ENCODE measurements around the gene DOCK8.

Gene DOCK8

GRCh38 chr9:346111-346571 lies 131.5 kb downstream of the DOCK8 start:
- no peak overlapping the region for H3K4me3 ChIP-seq (ENCODE audit: control insufficient read depth, low read depth, low read length)
- no peak for DNase-seq (ENCODE audit: low read depth)
- TF ChIP-seq CTCF (IDR thresholded peaks at IDR 0.05; ENCODE audit: control insufficient read depth, insufficient read depth, low read depth, low read length, missing control alignments), result no peak

- peak; percentile 8 for DNase-seq (ENCODE audit: low read depth)
- no peak overlapping the region for H3K4me3 ChIP-seq (ENCODE audit: control insufficient read depth, low read depth, low read length)
- TF ChIP-seq CTCF (IDR thresholded peaks at IDR 0.05; ENCODE audit: control insufficient read depth, insufficient read depth, low read depth, low read length, missing control alignments), result peak; percentile 61
Observed at GRCh38 chr9:347667-348292, 133.1 kb downstream of the DOCK8 start.

- TF ChIP-seq CTCF (IDR thresholded peaks at IDR 0.05; ENCODE audit: control insufficient read depth, insufficient read depth, low read depth, low read length, missing control alignments), result no peak
- DNase-seq (ENCODE audit: low read depth), result no peak
- H3K4me3 ChIP-seq (ENCODE audit: control insufficient read depth, low read depth, low read length), result no peak overlapping the region
Observed at GRCh38 chr9:350384-350783, 135.7 kb downstream of the DOCK8 start.

- no peak overlapping the region for H3K4me3 ChIP-seq (ENCODE audit: control insufficient read depth, low read depth, low read length)
- no peak for TF ChIP-seq CTCF (IDR thresholded peaks at IDR 0.05; ENCODE audit: control insufficient read depth, insufficient read depth, low read depth, low read length, missing control alignments)
- DNase-seq (ENCODE audit: low read depth), result no peak
Observed at GRCh38 chr9:351916-352315, 137.3 kb downstream of the DOCK8 start.

- no peak for DNase-seq (ENCODE audit: low read depth)
Observed at GRCh38 chr9:353077-353476, 138.4 kb downstream of the DOCK8 start.

GRCh38 chr9:354453-354852 lies 139.8 kb downstream of the DOCK8 start:
- no peak overlapping the region for H3K4me3 ChIP-seq (ENCODE audit: control insufficient read depth, low read depth, low read length)
- DNase-seq (ENCODE audit: low read depth), result no peak
- no peak for TF ChIP-seq CTCF (IDR thresholded peaks at IDR 0.05; ENCODE audit: control insufficient read depth, insufficient read depth, low read depth, low read length, missing control alignments)

More at GRCh38 chr9:353077-353476, 138.4 kb downstream of the DOCK8 start:
- no peak for TF ChIP-seq CTCF (IDR thresholded peaks at IDR 0.05; ENCODE audit: control insufficient read depth, insufficient read depth, low read depth, low read length, missing control alignments)
- no peak overlapping the region for H3K4me3 ChIP-seq (ENCODE audit: control insufficient read depth, low read depth, low read length)
